ENCODE measurements around the gene BCL2L12. TPM values are rescaled to one million over a fixed set of nuclear protein-coding genes. Genes with fewer than 3 reads are reported as not detected.

BCL2L12 gene
- total RNA-seq, 1 experiment from 2014 or later: 145 TPM

- no peak overlapping the region for H3T11ph ChIP-seq (ENCODE audit: low read length)
- Mint-ChIP-seq H3K36me3 (ENCODE audit: insufficient read depth in 1 of 3, low read depth in 3 of 3) (peaks cover 44 to 67% (median 62%) of the 10 kb centered on the region in 3 experiments), H3K27ac (peak overlapping the region in 1 of 3 experiments; percentile 32; a peak in 1 of 7 replicates), H3K9me3 (peaks cover 7 to 8% of the 10 kb centered on the region in 2 experiments), H3K27me3 (ENCODE audit: low read depth) (peaks cover 3% of the 10 kb centered on the region), H3K4me3 (no peak overlapping the region), H3K4me1 (peaks cover 15 to 35% of the 10 kb centered on the region in 2 experiments)
- H3K23me2 ChIP-seq (ENCODE audit: insufficient read length, low read depth, low read length, poor library complexity, severe bottlenecking): peaks cover 18% of the 10 kb centered on the region
- H4K8ac ChIP-seq (replicated peaks; ENCODE audit: insufficient read length, low read depth, low read length): no peak overlapping the region
- H4K20me1 ChIP-seq (ENCODE audit: control insufficient read depth, insufficient read depth, insufficient read length): no peaks in the 10 kb centered on the region
- H3K56ac ChIP-seq (ENCODE audit: insufficient read length, low read depth, low read length): no peak overlapping the region
- no peak overlapping the region for H3K4me2 ChIP-seq (ENCODE audit: insufficient read depth, insufficient read length, low read length)
- H3K14ac ChIP-seq (ENCODE audit: insufficient read depth, low read length): no peak overlapping the region
- H3K23ac ChIP-seq (ENCODE audit: insufficient read length, low read depth, low read length): no peak overlapping the region
- no peaks in the 10 kb centered on the region for H3K9me3 ChIP-seq (ENCODE audit: control insufficient read depth, low read depth, low read length)
- no peak overlapping the region for H3K18ac ChIP-seq (ENCODE audit: insufficient read length, low read depth, low read length)
- H3K27ac ChIP-seq (ENCODE audit: insufficient read length, low read depth, low read length): no peak overlapping the region
- no peak overlapping the region for H2BK20ac ChIP-seq (ENCODE audit: low read depth, low read length, poor library complexity, severe bottlenecking)
- no peak overlapping the region for H2AK5ac ChIP-seq (ENCODE audit: insufficient read length, low read length)
- no peak for TF ChIP-seq CTCF (conservative IDR thresholded peaks at IDR 0.05)
- no peak overlapping the region for H2BK15ac ChIP-seq (ENCODE audit: low read depth, low read length)
- no CpG with 5 or more reads among the region's 16 CpGs for WGBS (ENCODE audit: extremely low coverage, insufficient read length, low lambda C conversion rate)
- H3K9ac ChIP-seq (ENCODE audit: extremely low read depth, insufficient read length, low read length): no peak overlapping the region
- no peak overlapping the region for H3K4ac ChIP-seq (ENCODE audit: low read depth, low read length)
- H3K27me3 ChIP-seq (ENCODE audit: insufficient read depth, low read length): no peaks in the 10 kb centered on the region
- H4K5ac ChIP-seq (ENCODE audit: insufficient read length, low read depth, low read length): no peak overlapping the region
- no peak overlapping the region for H2AFZ ChIP-seq (ENCODE audit: low read length)
- no peak for DNase-seq
- H4K91ac ChIP-seq (ENCODE audit: insufficient read length, low read depth, low read length): no peak overlapping the region
- H2BK120ac ChIP-seq (ENCODE audit: low read depth, low read length, poor library complexity, severe bottlenecking): no peak overlapping the region
- H2BK5ac ChIP-seq (ENCODE audit: insufficient read length, low read length): no peak overlapping the region
- peaks cover 5% of the 10 kb centered on the region; the same call in 1 of the 2 replicates for H3K79me2 ChIP-seq (ENCODE audit: insufficient read depth, low read length)
- peaks cover 7% of the 10 kb centered on the region for H3K79me1 ChIP-seq (ENCODE audit: insufficient read depth, low read depth, low read length, poor library complexity, severe bottlenecking)
- no peak overlapping the region for H2BK12ac ChIP-seq (ENCODE audit: insufficient read length, low read depth, low read length)
- no peaks in the 10 kb centered on the region for H3K4me1 ChIP-seq (ENCODE audit: insufficient read depth, low read length)
Observed at GRCh38 chr19:49662011-49662410, 3.7 kb upstream of the BCL2L12 start.
